Osteocyte (in vitro differentiated cells): ENCODE results near the gene ANO3. TPM values are rescaled to one million over a fixed set of nuclear protein-coding genes. Genes with fewer than 3 reads are reported as not detected.

Source experiments
- DNase-seq: peaks from one replicate; pipeline ENCODE4 v3.0.0; 2021; ENCODE audit warnings: mixed read lengths; ENCODE audit not compliant: unreplicated experiment; ENCODE audit errors: extremely low spot score
- H3K27ac Mint-ChIP-seq: one replicate; pipeline ENCODE4 v1.8.0; 2021; ENCODE audit warnings: mild to moderate bottlenecking, mixed read lengths; ENCODE audit not compliant: unreplicated experiment
- H3K27me3 Mint-ChIP-seq: one replicate; pipeline ENCODE4 v1.8.0; 2021; ENCODE audit warnings: mixed read lengths; ENCODE audit not compliant: unreplicated experiment
- H3K36me3 Mint-ChIP-seq: one replicate; pipeline ENCODE4 v1.8.0; 2021; ENCODE audit warnings: mixed read lengths; ENCODE audit not compliant: unreplicated experiment
- H3K4me1 Mint-ChIP-seq: one replicate; pipeline ENCODE4 v1.8.0; 2021; ENCODE audit warnings: mixed read lengths; ENCODE audit not compliant: unreplicated experiment
- H3K4me3 Mint-ChIP-seq: one replicate; pipeline ENCODE4 v1.8.0; 2021; ENCODE audit warnings: mild to moderate bottlenecking, moderate library complexity, mixed read lengths; ENCODE audit not compliant: unreplicated experiment
- H3K9me3 Mint-ChIP-seq: one replicate; pipeline ENCODE4 v1.8.0; 2021; ENCODE audit warnings: mixed read lengths; ENCODE audit not compliant: unreplicated experiment
- CTCF ChIP-seq: fragments of 200-600 bp; sonication (generic); IDR thresholded peaks from 2 replicates; pipeline ENCODE4 v1.5.0; 2021; ENCODE audit warnings: antibody characterized with exemption, mild to moderate bottlenecking, moderate library complexity
- total RNA-seq: library from RNA; stranded (reverse); gene quantifications from 2 replicates; pipeline ENCODE4 v1.2.1, GENCODE V29; 2021

Gene ANO3
- total RNA-seq, 1 donor from 2014 or later: not detected

DNA sequence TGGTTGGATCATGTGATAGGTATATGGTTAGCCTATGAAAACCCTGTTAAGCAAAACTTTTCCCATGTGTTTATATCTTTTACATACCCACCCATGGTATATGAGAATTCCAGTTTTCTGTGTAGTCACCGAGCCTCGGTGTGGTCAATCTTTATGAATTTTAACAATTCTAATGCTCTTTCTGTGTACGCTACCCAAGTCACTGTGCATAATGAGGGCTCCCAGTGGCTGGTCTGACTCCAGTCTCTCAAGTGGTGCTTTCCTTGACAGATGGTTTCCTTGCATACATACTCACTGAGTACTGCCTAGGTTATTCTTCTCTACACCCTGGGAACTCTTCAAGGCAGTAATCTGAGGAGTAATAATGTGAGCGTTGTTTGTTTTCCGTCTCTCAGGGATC is 222.5 kb downstream of the ANO3 start:
- no peak for DNase-seq
- Mint-ChIP-seq H3K36me3 (no peaks in the 10 kb centered on the region), H3K27me3 (peaks cover 42% of the 10 kb centered on the region), H3K9me3 (no peaks in the 10 kb centered on the region), H3K4me3 (no peak overlapping the region), H3K4me1 (peaks cover 13% of the 10 kb centered on the region), H3K27ac (no peak overlapping the region)
- TF ChIP-seq CTCF: no peak

GRCh38 chr11:26556582-26556981 is 224.7 kb downstream of the ANO3 start:
- Mint-ChIP-seq H3K27me3 (peaks cover 37% of the 10 kb centered on the region), H3K4me1 (peaks cover 13% of the 10 kb centered on the region), H3K9me3 (no peaks in the 10 kb centered on the region), H3K27ac (no peak overlapping the region), H3K4me3 (no peak overlapping the region), H3K36me3 (no peaks in the 10 kb centered on the region)
- no peak for DNase-seq
- TF ChIP-seq CTCF: no peak

DNA sequence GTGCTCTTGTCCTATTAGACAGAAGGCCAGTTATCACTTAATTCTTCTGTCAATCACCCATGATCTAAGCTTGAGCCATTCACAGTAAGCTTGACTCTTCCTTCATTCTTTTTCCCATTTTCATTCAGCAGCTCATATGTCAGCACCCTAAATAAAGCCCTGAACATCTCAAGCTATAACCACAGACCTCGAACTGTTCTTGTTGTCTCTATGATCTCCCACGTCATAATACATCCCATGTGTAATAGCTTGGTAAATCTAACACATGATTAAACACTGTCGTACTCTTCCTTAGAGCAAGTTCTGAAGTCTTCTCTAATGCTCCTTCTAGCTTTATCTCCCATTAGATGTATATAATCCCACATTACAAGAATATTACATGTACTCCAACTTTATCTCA is 225.7 kb downstream of the ANO3 start:
- Mint-ChIP-seq H3K4me3 (no peak overlapping the region), H3K4me1 (peaks cover 13% of the 10 kb centered on the region), H3K27me3 (peaks cover 27% of the 10 kb centered on the region), H3K9me3 (no peaks in the 10 kb centered on the region), H3K27ac (no peak overlapping the region), H3K36me3 (no peaks in the 10 kb centered on the region)
- TF ChIP-seq CTCF: no peak
- no peak for DNase-seq

- DNase-seq: no peak
- Mint-ChIP-seq H3K36me3 (no peaks in the 10 kb centered on the region), H3K27me3 (peaks cover 22% of the 10 kb centered on the region), H3K4me3 (no peak overlapping the region), H3K9me3 (no peaks in the 10 kb centered on the region), H3K4me1 (peaks cover 13% of the 10 kb centered on the region), H3K27ac (no peak overlapping the region)
- TF ChIP-seq CTCF: no peak
These were observed 226.3 kb downstream of the ANO3 start for GRCh38 chr11:26558190-26558589.

- H3K4me3 Mint-ChIP-seq: no peak overlapping the region
- no peak for TF ChIP-seq CTCF
- DNase-seq: no peak
- peaks cover 4% of the 10 kb centered on the region for H3K4me1 Mint-ChIP-seq
- no peaks in the 10 kb centered on the region for H3K36me3 Mint-ChIP-seq
- H3K9me3 Mint-ChIP-seq: no peaks in the 10 kb centered on the region
- no peak overlapping the region for H3K27ac Mint-ChIP-seq
- peaks cover 51% of the 10 kb centered on the region for H3K27me3 Mint-ChIP-seq
These were observed 237.7 kb downstream of the ANO3 start for GRCh38 chr11:26569646-26570045.
